ENCODE data around the gene TNRC6B.
"Not testable (repeated sequence)": the region's sequence is repeated elsewhere in the genome, so short reads cannot be mapped to it uniquely, and the experiment has no call there.

The TNRC6B gene

DNA sequence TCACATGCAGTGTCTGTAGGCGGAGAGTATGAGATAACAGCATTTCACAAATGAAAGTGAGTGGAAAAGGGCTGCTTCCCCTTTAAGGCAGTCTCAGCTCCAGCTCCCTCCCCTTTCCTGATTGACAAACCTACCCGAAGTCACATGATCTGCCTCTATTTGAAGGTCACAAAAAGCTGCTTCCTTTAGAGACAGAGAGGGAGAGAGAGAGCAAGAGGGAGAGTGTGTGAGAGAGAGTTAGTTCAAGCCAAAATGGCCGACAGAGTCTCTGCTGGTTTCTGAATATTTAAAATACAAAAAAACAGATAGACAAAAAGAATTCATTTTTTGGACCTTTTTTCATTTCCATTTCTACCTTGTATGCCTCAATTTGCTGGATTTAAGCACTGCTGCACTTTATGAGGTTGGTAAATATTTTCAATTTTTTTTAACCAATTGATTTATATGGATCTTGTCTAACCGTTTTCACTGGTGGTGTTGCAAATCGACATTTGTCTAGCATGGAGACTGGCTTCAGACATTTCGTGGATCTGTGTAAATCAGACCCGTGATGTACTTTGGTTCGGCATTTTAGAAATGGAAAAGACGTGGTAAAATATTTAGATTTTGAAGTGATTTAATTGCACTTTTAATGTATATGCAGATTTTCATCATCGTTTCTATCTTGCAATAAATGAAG, at the start of gene TNRC6B:
TNRC6B (plus strand) TSS at position 188 of the 679 bp plus-strand sequence; CDS start at position 399, 211 bp downstream.
- peak; percentile 51 for DNase-seq (ENCODE audit: low read depth)

DNA sequence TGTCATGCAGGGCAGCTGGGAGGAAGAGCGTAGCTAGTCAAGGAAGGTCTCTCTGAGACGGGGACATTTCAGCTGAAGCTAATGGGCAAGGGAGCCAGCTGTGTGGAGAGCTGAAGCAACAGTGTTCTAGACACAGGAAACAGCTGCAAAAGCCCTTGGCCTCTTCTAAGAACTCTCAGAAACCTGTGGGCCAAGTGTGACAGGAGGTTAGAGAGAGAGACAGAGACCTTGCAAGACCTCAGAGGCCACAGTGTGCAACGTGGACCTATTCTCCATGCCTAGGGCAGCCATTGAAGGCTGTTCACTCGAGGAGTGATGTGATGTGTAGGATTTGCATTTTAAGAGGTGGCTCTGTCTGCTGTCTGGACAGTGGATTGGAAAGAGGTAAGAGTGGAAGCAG, 48.7 kb upstream of the TNRC6B start:
- no peak for DNase-seq (ENCODE audit: low read depth)

GRCh38 chr22:40137132-40137531, 40.6 kb upstream of the TNRC6B start:
- DNase-seq (ENCODE audit: low read depth), result no peak

DNA sequence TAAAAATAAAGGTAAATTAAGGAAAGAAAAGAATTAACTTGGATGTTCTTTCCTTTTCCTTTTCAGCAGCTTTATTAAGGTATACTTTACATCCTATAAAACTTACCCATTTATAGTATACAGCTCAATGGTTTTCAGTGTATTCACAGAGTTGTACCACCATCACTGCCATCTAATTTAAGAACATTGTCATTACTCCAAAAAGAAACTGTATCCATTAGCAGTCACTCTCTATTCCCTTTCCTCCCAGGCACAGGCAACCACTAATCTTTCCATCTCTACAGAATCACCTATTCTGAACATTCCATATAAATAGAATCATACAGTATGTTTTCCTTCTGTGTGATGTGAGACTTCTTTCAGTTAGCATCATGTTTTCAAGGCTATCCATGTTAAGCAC, 38.9 kb upstream of the TNRC6B start:
- no peak for DNase-seq (ENCODE audit: low read depth)

DNA sequence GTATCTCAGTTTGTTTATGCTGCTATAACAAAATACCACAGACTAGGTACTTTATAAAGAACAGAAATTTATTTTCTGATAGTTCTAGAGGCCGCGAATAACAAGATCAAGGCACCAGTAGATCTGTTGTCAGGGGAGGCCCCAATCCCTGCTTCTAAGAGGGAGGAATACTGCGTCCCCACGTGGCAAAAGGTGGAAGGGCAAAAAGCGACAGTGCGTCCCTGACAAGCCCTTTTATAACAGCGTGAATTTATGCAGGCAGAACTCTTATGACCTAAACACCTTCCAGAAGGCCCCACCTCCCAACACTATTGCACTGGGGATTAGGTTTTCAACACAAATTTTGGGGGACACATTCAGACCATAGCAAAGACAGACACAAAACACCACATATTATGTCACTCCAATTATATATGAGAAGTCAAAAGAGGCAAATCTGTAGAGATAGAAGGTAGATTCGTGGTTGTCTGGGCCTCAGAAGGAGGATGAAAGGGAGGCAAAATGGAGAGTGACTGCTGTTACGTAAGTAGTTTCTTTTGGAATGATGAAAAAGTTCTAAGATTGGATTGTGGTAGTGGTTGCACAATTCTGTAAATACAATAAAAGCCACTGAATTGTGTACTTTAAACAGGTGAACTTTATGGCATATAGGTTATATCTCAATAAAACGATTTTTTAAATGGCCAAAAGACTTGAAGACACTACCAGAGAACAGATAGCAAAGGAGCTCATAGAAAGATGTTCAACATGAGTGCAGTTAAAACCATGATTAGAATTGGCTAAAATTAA, 30.1 kb upstream of the TNRC6B start:
- DNase-seq (ENCODE audit: low read depth), result no peak

DNA sequence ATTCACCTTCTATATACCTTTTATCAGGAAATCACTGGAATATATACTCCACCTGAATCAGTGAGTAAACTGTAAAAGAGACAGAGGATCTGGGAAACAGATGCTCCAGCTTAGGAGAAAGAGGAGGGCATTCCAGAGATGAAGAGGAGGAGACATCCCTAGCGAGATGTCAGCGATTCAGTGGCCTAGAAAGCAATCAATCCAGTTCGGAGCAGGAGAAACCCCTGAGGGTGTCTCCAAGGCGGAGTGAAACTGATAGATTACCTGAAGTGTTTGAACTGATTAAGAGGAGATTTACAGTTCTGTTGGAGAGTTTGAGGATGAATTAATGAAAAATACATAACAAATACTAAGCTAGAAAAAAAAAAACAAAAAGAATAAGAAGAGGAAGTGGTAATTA, 24.5 kb upstream of the TNRC6B start:
- DNase-seq (ENCODE audit: low read depth), result no peak

GRCh38 chr22:40153705-40154104, 24.0 kb upstream of the TNRC6B start:
- DNase-seq (ENCODE audit: low read depth), result no peak

DNA sequence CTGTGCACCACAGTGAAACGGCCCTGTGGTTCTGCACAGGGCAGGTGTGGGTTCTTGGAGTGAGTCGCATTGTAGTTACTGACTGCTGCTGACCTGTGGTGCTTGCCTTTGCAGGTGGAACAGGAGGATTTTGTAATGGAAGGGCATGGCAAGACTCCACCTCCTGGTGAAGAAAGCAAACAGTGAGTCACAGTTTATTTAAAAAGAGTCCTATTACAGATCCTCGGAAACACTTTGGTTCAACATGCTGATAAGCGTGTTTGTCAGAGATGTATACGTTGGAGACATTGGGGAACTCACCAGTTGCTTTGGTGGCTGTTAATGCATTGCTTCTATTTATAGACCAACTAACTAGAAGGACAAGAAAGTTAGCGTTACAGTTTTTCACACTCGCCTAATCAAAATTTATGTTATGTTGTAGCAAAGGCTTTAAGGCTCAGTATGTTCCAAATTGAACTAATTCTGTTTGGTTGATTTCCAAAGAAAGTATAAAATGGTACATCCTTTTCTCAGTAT, 21.7 kb upstream of the TNRC6B start:
- DNase-seq (ENCODE audit: low read depth), result no peak

DNA sequence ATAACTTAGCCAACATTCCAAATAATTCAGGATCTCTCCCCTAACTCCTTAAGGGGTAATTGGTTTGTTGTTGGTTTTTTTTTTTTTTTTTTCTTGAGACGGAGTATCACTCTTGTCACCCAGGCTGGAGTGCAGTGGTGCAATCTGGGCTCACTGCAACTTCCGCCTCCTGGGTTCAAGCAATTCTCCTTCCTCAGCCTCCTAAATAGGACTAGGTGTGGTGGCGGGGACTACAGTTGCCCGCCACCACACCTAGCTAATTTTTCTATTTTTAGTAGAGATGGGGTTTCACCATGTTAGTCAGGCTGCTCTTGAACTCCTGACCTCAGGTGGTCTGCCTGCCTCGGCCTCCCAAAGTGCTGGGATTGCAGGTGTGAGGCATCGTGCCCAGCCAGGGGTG, 21.0 kb upstream of the TNRC6B start:
- DNase-seq (ENCODE audit: low read depth), result not testable (repeated sequence)

- no peak for DNase-seq (ENCODE audit: low read depth)
Observed at GRCh38 chr22:40157330-40157945, 20.3 kb upstream of the TNRC6B start.

DNA sequence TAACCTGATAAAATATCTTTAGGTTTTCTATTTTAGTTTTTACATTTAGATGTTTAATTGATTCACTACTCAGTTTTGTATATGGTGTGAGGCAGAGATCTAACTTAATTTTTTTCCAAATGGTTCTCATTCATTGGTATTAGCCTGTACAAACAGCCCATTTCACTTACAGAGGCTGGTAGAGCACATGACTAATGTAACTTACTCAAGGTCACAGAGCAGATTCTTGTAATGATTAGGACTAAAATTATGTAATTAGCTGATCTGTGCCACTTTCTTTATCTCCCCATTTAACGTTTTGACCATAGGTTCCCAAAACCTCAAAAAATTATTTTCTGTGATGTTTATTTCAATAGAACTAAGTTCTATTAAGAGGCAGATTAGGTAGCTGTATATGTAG, 16.5 kb upstream of the TNRC6B start:
- DNase-seq (ENCODE audit: low read depth), result no peak

GRCh38 chr22:40165537-40165936, 12.2 kb upstream of the TNRC6B start:
- not testable (repeated sequence) for DNase-seq (ENCODE audit: low read depth)

DNA sequence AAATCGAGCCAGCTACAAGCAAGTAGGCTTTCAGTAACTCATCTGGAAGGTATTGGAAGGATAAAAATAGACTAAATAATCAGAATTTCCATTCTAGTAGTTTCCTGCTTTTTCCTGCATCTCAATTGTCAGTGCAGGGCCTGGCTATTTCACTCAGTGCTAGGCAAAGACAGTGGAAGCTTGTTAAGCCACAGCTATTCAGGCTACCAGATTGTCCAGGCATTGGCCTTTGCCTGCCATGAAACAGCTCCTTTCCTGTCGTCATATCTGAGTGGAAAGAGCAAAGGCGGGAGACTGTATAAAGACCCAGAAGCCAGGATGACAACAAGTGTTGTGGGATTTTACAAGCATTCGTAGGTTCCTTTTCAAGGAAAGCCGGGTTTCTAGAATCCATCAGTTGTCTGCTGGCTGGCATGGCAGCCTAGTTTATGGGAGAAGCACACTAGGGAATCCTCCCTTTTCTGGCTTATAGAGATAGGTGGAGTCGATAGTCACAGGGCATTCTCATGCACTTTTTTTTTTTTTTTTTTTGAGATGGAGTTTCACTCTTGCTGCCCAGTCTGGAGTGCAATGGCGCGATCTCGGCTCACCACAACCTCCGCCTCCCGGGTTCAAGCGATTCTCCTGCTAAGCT, 2.0 kb upstream of the TNRC6B start:
- DNase-seq (ENCODE audit: low read depth), result no peak

DNA sequence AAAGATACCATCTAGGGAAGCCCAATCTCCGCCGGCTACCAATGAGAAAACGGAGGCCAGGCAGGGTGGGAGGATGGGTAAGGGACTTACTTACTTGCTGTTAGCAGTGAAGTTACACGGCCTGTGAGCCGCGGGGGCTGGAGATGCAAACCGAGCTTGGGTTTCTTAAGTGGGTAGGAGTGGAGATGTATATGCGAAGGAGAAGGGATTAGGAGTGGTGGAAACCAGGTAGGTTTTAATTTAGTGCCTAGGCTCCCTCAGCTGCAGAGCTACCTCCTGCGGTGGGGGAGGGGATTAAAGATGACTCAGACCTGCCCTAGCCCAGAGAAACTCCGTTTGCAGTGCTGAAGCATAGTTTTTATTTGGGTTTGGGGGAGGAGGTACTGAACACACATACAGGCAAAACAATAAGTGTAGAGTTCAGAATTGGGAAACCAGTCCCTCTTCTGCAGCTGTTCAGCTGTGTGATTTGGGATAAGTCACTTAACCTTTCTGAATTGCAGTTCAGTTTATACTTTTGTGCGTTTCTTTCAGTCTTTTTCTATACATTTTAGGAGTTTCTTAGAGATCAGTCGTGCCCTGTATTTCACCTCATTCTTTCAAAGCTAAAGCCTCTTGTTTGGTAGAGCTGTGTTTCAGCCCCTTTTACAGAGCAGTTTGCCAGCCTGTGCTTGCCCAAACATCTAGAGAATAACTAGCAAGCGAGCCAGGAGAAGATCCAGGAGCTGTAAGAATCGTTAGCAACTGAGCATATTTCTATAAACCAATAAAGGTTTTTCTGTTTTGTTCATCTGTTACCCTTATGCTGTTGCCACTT, 596 bp upstream of the TNRC6B start:
- peak; percentile 59 for DNase-seq (ENCODE audit: low read depth)

GRCh38 chr22:40178417-40179409, 988 bp downstream of the TNRC6B start:
- no peak for DNase-seq (ENCODE audit: low read depth)

- no peak for DNase-seq (ENCODE audit: low read depth)
Observed at GRCh38 chr22:40179526-40179925, 1.8 kb downstream of the TNRC6B start.

DNA sequence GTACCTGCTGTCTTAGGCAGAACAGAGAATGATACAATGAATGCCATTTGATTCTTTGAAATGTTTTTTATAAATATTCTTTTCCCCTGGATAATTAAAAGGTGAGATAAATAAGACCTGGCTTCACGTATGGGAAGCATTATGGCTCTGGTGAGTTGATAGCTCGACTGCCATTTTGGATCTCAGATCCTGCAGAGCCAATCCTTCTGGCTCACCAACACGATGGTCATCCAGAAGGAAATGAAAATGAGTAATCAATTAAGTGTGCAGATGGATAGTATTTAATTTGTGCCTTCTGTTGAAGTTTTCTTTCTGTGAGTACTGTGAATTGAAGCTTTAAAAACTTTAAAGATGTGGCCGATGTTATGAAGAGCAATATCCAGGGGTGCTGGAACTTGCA, 2.7 kb downstream of the TNRC6B start:
- no peak for DNase-seq (ENCODE audit: low read depth)

GRCh38 chr22:40181323-40181722, 3.6 kb downstream of the TNRC6B start:
- DNase-seq (ENCODE audit: low read depth), result no peak

- DNase-seq (ENCODE audit: low read depth), result no peak
Observed at GRCh38 chr22:40182231-40182835, 4.6 kb downstream of the TNRC6B start.

DNA sequence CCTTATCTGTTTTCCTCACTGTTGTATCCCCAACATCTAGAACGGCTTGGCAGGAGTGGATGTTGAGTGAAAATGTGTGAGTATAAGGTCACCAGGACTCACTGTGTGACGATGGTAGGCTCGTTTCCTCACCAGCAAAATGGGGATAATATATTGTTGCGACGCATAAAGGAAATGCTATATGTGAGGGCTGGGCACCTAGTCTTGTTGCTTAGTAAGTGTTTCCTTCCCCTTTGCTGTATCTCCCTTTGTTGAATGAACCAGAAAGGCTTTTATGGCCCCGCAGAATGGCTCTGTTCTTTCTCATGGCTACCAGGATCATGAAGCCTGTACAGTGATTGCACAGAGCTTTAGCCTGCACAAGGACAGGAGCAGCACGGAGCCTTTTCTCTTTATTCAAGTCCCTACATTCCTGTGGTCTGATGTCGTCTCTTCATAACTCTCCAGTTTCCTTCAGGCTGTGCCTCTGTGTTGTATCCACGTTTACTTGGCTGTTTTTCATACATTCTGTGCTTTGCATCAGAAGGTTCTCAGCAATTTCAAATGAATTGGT, 5.4 kb downstream of the TNRC6B start:
- DNase-seq (ENCODE audit: low read depth), result no peak

Data from activated T-helper 9 cell treated with anti-CD3 and anti-CD28 coated beads, Interleukin-2, amount 50 U/mL, for 16 hours (primary cell).